GM18870 (cell line): ENCODE results near the gene WFIKKN1.
A peak's percentile ranks its signal among the peaks of the same experiment; 100 is the strongest.

Experiments
- ATAC-seq: cut with Tn5 transposase; IDR thresholded peaks from one replicate; pipeline ENCODE4 v1.9.1; 2021; ENCODE audit warnings: moderate library complexity; ENCODE audit not compliant: unreplicated experiment

Gene WFIKKN1

GRCh38 chr16:630815-631405, at the start of gene WFIKKN1:
Gene WFIKKN1 (plus strand): TSS chr16:630985. CDS start chr16:631254, 269 bp downstream.
- no peak for ATAC-seq

- ATAC-seq = no peak
These were observed 48.6 kb upstream of the WFIKKN1 start for GRCh38 chr16:582218-582613.

- no peak for ATAC-seq
These were observed 48.0 kb upstream of the WFIKKN1 start for GRCh38 chr16:582614-583331.

- no peak for ATAC-seq
These were observed 47.3 kb upstream of the WFIKKN1 start for GRCh38 chr16:583470-583814.

- no peak for ATAC-seq
These were observed 46.8 kb upstream of the WFIKKN1 start for GRCh38 chr16:583815-584591.

- ATAC-seq = no peak
These were observed 45.4 kb upstream of the WFIKKN1 start for GRCh38 chr16:585351-585750.

- ATAC-seq = no peak
These were observed 44.6 kb upstream of the WFIKKN1 start for GRCh38 chr16:586047-586644.

- ATAC-seq = no peak
These were observed 43.9 kb upstream of the WFIKKN1 start for GRCh38 chr16:586645-587590.

- peak; percentile 7 for ATAC-seq
These were observed 42.2 kb upstream of the WFIKKN1 start for GRCh38 chr16:588639-588888.

- peak; percentile 72 for ATAC-seq
These were observed 41.7 kb upstream of the WFIKKN1 start for GRCh38 chr16:588889-589657.

GRCh38 chr16:589658-590187, 41.1 kb upstream of the WFIKKN1 start, which contains the start of gene RAB40C:
Gene RAB40C (plus strand): TSS chr16:590066. CDS start chr16:590292, 226 bp downstream.
- ATAC-seq = peak; percentile 63

- no peak for ATAC-seq
These were observed 40.5 kb upstream of the WFIKKN1 start for GRCh38 chr16:590188-590814.

- no peak for ATAC-seq
These were observed 40.0 kb upstream of the WFIKKN1 start for GRCh38 chr16:590815-591200.

- ATAC-seq = no peak
These were observed 39.6 kb upstream of the WFIKKN1 start for GRCh38 chr16:591231-591630.

- no peak for ATAC-seq
These were observed 38.8 kb upstream of the WFIKKN1 start for GRCh38 chr16:591892-592517.

GRCh38 chr16:592518-593306, 38.1 kb upstream of the WFIKKN1 start:
- no peak for ATAC-seq

- ATAC-seq = no peak
These were observed 37.4 kb upstream of the WFIKKN1 start for GRCh38 chr16:593406-593805.

GRCh38 chr16:593807-594206, 37.0 kb upstream of the WFIKKN1 start:
- no peak for ATAC-seq
